Esophagus squamous epithelium (tissue), 4 donors: ENCODE data around the gene RNASE7.

ENCODE experiments used
- POLR2A ChIP-seq, 4 donors: fragments of 450-650 bp; IDR thresholded peaks; one replicate each; pipeline ENCODE4 v1.6.1; 2017; ENCODE audit warnings: antibody characterized with exemption in 4 of 4, mild to moderate bottlenecking in 4 of 4, moderate library complexity in 3 of 4
- TF ChIP-seq, protein P1 (sequence below), 6 experiments: fragments of 450-650 bp in 4 of 6; fragments of 200-600 bp in 2 of 6; sonication (generic) in 2 of 6; IDR thresholded peaks; one replicate each; pipeline ENCODE4 v1.5.1; 2016 to 2019; ENCODE audit warnings: antibody characterized with exemption in 6 of 6, mild to moderate bottlenecking in 4 of 6, moderate library complexity in 4 of 6

DNA sequence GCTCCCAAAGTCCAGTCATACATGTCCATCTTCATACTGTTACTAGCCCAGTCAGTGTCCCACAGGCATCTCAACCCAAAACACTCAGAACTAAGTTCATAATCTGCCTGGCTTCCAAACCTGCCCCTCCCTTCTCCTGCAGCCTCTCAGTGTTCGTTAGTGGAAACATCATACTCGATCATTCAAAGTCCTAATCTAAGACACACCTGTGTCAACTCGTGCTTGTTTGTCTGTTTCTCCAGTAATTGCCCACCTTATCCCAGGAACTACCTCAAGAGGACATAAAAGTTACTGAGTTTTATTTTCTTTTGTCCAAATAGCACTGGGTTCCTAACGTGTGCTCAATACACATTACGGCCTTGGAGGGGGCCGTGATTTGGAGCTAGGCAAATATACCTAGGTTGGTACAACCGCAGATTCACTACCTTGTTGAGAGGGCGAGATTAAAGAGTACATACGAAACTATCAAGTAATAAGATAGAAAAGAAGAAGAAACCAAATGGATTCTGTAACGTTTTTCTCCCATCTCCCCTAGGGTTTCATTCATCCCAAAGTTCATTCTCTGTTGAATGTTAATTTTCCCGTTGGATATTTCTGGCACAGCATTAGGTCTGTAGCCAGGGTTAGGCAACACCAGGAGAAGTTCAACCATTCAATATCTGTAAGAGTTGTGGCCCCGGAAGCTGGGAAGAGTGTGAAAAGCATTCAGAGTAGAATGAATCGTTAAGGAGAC lies 18.6 kb downstream of the RNASE7 start:
- TF ChIP-seq, protein P1, sequence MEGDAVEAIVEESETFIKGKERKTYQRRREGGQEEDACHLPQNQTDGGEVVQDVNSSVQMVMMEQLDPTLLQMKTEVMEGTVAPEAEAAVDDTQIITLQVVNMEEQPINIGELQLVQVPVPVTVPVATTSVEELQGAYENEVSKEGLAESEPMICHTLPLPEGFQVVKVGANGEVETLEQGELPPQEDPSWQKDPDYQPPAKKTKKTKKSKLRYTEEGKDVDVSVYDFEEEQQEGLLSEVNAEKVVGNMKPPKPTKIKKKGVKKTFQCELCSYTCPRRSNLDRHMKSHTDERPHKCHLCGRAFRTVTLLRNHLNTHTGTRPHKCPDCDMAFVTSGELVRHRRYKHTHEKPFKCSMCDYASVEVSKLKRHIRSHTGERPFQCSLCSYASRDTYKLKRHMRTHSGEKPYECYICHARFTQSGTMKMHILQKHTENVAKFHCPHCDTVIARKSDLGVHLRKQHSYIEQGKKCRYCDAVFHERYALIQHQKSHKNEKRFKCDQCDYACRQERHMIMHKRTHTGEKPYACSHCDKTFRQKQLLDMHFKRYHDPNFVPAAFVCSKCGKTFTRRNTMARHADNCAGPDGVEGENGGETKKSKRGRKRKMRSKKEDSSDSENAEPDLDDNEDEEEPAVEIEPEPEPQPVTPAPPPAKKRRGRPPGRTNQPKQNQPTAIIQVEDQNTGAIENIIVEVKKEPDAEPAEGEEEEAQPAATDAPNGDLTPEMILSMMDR (IDR thresholded peaks at IDR 0.05): no peak
- no peak for TF ChIP-seq POLR2A (IDR thresholded peaks at IDR 0.05)
